Large intestine (tissue), 12 donors: ENCODE data around the gene EFCAB5. TPM values are rescaled to one million over a fixed set of nuclear protein-coding genes. Genes with fewer than 3 reads are reported as not detected.
"Not testable (repeated sequence)": the region's sequence is repeated elsewhere in the genome, so short reads cannot be mapped to it uniquely, and the experiment has no call there.

Experiments
- DNase-seq, 2 donors: peaks; one replicate each; pipeline versions ENCODE4 v3.0.0 to v3.0.0-alpha.2; 2013
- H3K27ac ChIP-seq: one replicate; pipeline ENCODE4 v1.5.1; 2013; ENCODE audit warnings: low read length
- H3K27me3 ChIP-seq: 2 replicates; pipeline ENCODE4 v1.6.1; 2013; ENCODE audit warnings: low read length; ENCODE audit not compliant: control insufficient read depth, insufficient read depth
- H3K36me3 ChIP-seq: 2 replicates; pipeline ENCODE4 v1.6.1; 2013; ENCODE audit warnings: low read length; ENCODE audit not compliant: control insufficient read depth, insufficient read depth
- H3K4me1 ChIP-seq: one replicate; pipeline ENCODE4 v1.6.1; 2013; ENCODE audit warnings: low read length; ENCODE audit not compliant: control insufficient read depth, insufficient read depth
- H3K4me3 ChIP-seq: one replicate; pipeline ENCODE4 v1.5.1; 2013; ENCODE audit warnings: low read length
- H3K9me3 ChIP-seq: one replicate; pipeline ENCODE4 v1.6.1; 2013; ENCODE audit warnings: mild to moderate bottlenecking, low read depth, low read length, moderate library complexity; ENCODE audit not compliant: control insufficient read depth
- WGBS: methylation state at CpG from one replicate; pipeline ENCODE4 v1.1.5; 2013; ENCODE audit warnings: low lambda C conversion rate; ENCODE audit not compliant: insufficient coverage; 5-methylcytosine and 5-hydroxymethylcytosine counted together
- long read RNA-seq, 11 donors: transcript quantifications; one replicate each; lab custom pipeline, GENCODE V29; 2026
- polyA plus RNA-seq: library from polyadenylated mRNA; unstranded; fragments of 120-200 nt; gene quantifications from one replicate; pipeline ENCODE4 v1.2.1, GENCODE V29; 2013

EFCAB5 gene
- 1.5 TPM for polyA plus RNA-seq
- long read RNA-seq, donor 1, result 0 reads
- long read RNA-seq, donor 2, result 0 reads
- long read RNA-seq, donor 3, result 0 reads
- long read RNA-seq, donor 4, result 0 reads
- long read RNA-seq, donor 5, result 0 reads
- long read RNA-seq, donor 6, result 0 reads
- long read RNA-seq, donor 7, partial matches to known transcripts, result 0 of 1 reads
- long read RNA-seq, donor 7, other reads (novel, unspliced or antisense), result 0 of 1 reads
- long read RNA-seq, donor 8, result 0 reads
- long read RNA-seq, donor 9, result 0 reads
- long read RNA-seq, donor 10, result 0 reads
- long read RNA-seq, donor 11, partial matches to known transcripts, result 0 of 1 reads
- long read RNA-seq, donor 11, other reads (novel, unspliced or antisense), result 0 of 1 reads

DNA sequence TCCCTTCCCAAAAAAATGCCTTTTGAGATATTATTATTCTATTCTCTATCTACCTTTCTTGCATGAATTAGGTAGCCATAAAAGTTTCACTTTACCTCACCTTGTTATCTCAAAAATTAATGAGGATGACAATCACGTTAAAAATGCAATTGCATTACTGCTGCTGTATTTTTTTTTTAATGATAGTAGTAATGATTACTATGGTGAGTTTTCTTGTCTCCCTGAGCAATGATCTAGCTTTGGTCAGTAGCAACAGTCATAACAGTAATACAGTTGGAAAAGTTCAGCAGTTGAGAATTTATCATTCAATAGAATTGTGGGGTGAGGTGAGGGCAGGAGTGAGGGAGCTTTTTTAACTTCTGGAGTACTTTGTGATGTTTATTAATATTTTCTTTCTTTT is at the start of gene EFCAB5:
EFCAB5 (plus strand) TSS at position 301 of the 400 bp plus-strand sequence. CDS start 163 bp downstream, outside the sequence.
- WGBS, result 29% methylated on average over 1 of the region's 1 CpG
- no peaks in the 10 kb centered on the region for H3K27me3 ChIP-seq
- H3K4me1 ChIP-seq, result no peaks in the 10 kb centered on the region
- H3K9me3 ChIP-seq, result no peaks in the 10 kb centered on the region
- no peak within 1 kb of the TSS for H3K4me3 ChIP-seq
- no peak for DNase-seq
- H3K27ac ChIP-seq, result no peak within 1 kb of the TSS
- H3K36me3 ChIP-seq, result no peaks in the 10 kb centered on the region

DNA sequence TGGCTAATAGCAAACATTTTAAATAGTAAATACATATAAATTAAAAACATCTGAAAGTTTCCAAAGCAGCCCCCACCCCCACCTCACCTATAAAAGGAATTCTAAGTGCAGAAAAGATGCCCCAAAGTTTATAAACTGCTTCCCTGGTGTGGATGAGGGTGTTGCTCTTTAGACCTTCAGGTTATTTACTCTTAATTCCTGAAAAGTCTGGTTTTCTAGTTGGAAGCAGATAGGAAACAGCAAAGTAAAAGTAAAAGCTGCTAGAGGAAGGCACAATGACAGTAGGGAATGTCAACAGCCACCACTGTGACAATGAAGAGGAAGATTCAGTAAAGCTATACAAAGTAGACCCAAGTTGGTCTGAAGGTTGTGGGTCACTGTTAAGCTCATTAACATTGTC is 49.2 kb upstream of the EFCAB5 start:
- Histone ChIP-seq H3K9me3 (no peaks in the 10 kb centered on the region), H3K4me3 (no peak overlapping the region), H3K27ac (no peak overlapping the region), H3K27me3 (no peaks in the 10 kb centered on the region), H3K36me3 (no peaks in the 10 kb centered on the region), H3K4me1 (no peaks in the 10 kb centered on the region)
- no peak for DNase-seq

DNA sequence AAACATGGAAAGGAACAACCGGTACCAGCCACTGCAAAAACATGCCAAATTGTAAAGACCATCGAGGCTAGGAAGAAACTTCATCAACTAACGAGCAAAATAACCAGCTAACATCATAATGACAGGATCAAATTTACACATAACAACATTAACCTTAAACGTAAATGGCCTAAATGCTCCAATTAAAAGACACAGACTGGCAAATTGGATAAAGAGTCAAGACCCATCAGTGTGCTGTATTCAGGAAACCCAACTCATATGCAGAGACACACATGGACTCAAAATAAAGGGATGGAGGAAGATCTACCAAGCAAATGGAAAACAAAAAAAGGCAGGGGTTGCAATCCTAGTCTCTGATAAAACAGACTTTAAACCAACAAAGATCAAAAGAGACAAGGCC is 44.3 kb upstream of the EFCAB5 start:
- H3K4me3 ChIP-seq, H3K27ac ChIP-seq, H3K4me1 ChIP-seq, H3K36me3 ChIP-seq, DNase-seq, H3K27me3 ChIP-seq, H3K9me3 ChIP-seq: not testable (repeated sequence)
- no CpG with 5 or more reads among the region's 4 CpGs for WGBS

DNA sequence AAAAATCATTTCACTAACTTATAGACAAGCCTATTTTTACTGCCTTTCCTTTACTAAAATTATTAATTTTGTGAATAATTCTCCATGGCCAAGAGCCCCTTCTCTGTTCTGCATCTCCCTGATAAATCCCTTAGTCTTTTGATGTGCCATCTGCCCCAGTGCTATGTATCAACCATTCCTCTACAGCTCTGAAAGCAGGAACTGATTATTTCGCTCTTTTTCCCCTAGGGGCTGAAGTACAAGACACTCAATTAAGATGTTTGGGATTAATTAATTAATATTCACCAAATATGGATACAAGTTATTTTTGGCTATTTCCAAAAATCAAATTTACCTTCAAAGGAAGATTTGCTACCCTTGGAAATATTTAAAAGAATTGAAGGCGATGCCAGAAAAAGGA is 38.0 kb upstream of the EFCAB5 start:
- Histone ChIP-seq H3K27ac (no peak overlapping the region), H3K4me3 (no peak overlapping the region), H3K36me3 (no peaks in the 10 kb centered on the region), H3K9me3 (peaks cover 15% of the 10 kb centered on the region), H3K27me3 (no peaks in the 10 kb centered on the region), H3K4me1 (no peaks in the 10 kb centered on the region)
- DNase-seq, result no peak
- WGBS, result 100% methylated on average over 2 of the region's 2 CpGs

DNA sequence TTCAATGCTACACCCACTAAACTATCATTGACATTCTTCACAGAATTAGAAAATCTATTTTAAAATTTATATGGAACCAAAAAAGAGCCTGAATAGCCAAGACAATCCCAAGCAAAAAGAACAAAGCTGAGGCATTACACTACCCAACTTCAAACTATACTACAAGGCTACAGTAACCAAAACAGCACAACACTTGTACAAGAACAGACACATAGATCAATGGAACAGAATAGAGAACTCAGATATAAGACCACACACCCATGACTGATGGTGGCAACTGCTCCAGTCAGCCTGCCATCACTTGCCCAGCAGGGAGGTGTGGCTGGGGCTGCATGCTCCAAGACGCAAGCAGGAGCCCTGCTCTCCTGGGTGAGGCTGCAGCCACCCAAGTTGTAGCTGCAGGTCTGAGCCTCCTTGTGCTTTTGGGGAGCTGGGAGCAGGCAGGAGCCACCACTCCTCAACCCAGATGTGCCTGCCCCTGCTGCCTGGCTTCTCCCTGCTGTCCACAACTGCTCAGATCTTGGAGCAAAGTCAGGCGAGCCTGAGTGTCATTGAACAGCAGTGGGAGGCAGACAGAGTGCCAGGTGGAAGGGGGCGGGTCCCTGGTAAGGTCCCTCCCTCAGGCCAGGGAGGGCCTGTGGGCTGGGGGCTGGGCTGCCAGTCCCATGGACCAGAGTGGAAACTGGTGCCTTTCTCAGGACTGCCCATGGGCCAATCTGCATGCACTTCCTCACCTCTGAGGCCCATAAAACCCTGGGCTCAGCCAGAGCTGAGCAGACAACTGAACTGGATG is 36.2 kb upstream of the EFCAB5 start:
- Histone ChIP-seq H3K9me3 (peaks cover 15% of the 10 kb centered on the region), H3K4me1 (no peaks in the 10 kb centered on the region), H3K27ac (no peak overlapping the region), H3K4me3 (no peak overlapping the region), H3K36me3 (no peaks in the 10 kb centered on the region), H3K27me3 (no peaks in the 10 kb centered on the region)
- no CpG with 5 or more reads among the region's 3 CpGs for WGBS
- no peak for DNase-seq

DNA sequence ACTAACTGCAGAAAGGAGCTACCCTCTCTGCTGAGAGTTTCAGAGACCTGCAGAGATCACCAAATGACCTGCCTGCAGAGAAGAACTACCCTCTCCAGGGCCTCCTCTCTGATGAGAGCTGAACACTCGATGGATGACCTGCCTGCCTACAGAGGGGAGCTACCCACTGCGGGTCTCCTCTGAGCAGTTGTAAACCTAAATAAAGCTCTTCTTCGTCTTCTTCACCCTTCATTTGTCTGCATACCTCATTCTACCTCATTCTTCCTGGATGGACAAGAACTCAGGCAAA is 35.6 kb upstream of the EFCAB5 start:
- DNase-seq, result no peak
- Histone ChIP-seq H3K9me3 (peaks cover 15% of the 10 kb centered on the region), H3K27me3 (no peaks in the 10 kb centered on the region), H3K4me3 (no peak overlapping the region), H3K27ac (no peak overlapping the region), H3K36me3 (no peaks in the 10 kb centered on the region), H3K4me1 (no peaks in the 10 kb centered on the region)
- no CpG with 5 or more reads among the region's 3 CpGs for WGBS

DNA sequence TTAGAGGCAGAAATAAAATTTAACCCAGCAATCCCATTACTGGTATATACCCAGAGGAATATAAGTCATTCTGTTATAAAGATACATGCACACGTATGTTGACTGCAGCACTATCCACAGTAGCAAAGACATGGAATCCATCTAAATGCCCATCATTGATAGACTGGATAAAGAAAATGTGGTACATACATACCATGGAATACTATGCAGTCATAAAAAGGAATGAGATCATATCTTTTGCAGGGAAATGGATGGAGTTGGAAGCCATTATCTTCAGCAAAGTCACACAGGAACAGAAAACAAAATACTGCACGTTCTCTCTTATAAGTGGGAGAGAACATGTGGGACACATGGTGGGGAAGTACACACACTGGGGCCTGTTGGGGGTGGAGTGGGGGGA is 34.5 kb upstream of the EFCAB5 start:
- Histone ChIP-seq H3K4me3 (no peak overlapping the region), H3K27ac (no peak overlapping the region), H3K9me3 (peaks cover 15% of the 10 kb centered on the region), H3K27me3 (no peaks in the 10 kb centered on the region), H3K4me1 (no peaks in the 10 kb centered on the region), H3K36me3 (no peaks in the 10 kb centered on the region)
- no CpG with 5 or more reads among the region's 2 CpGs for WGBS
- no peak for DNase-seq

DNA sequence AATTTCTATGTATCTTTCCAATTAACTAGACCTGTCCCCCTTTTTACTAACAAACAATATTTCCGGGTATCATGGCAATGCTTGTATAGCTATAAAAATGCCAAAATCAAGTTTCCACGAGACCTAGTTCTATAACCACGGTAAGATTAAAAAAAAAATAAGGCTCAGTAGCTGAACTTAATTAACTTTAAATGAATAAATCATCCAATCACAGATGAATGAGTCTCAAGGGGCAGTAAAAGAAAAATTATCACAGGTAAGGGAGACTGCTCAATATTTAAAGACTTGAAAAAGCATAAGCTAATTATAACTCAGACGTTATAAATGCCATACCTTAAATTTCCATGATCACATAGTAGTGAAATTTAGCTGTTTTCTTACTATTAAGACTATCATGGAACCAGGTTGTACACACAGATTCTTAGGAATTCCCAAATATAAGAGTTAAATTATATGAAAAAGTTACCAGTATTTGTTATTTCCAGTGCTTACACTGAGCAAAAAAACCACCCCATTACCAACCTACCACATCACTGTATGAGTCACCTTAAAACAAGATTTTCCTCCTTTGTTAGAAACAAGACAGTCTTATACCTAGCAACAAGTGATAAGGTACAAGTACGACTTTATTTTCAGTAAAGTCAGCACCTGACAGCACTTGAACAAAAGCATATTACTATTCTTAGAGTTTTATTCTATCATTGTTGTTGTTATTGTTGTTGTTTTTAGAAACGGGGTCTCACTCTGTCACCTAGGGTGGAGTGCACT is 32.0 kb upstream of the EFCAB5 start:
- no peak for DNase-seq
- Histone ChIP-seq H3K4me1 (no peaks in the 10 kb centered on the region), H3K27ac (no peak overlapping the region), H3K9me3 (peaks cover 15% of the 10 kb centered on the region), H3K27me3 (no peaks in the 10 kb centered on the region), H3K36me3 (no peaks in the 10 kb centered on the region), H3K4me3 (no peak overlapping the region)
- 96% methylated on average over 4 of the region's 6 CpGs for WGBS

DNA sequence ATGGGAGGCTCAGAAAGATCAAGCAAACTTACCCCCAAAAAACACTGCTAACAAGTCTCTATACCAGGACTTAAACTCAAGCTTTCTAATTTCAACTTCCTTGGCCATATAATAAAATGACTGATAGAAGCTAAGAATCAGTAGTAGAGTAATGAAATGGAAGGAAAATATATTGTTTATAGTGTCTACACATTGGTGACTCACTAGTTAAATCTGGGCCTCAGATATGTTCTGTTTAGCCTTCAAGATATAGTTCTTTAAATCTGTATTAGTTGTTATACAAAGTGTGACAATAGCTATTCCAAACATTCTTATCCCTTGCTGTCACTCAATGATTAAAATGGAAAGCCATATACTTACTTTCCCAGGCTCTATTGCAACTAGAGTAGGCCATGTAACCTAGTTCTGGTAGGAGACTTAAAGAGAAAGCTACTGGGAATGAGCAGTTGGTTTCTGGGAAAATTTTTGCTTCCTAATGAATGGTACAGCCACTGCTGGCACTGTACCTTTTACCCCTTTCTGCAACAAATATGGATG is 29.7 kb upstream of the EFCAB5 start:
- no peak overlapping the region for H3K4me3 ChIP-seq
- no peaks in the 10 kb centered on the region for H3K4me1 ChIP-seq
- no peak for DNase-seq
- H3K36me3 ChIP-seq, result no peaks in the 10 kb centered on the region
- no peaks in the 10 kb centered on the region for H3K27me3 ChIP-seq
- no peak overlapping the region for H3K27ac ChIP-seq
- H3K9me3 ChIP-seq, result no peaks in the 10 kb centered on the region

DNA sequence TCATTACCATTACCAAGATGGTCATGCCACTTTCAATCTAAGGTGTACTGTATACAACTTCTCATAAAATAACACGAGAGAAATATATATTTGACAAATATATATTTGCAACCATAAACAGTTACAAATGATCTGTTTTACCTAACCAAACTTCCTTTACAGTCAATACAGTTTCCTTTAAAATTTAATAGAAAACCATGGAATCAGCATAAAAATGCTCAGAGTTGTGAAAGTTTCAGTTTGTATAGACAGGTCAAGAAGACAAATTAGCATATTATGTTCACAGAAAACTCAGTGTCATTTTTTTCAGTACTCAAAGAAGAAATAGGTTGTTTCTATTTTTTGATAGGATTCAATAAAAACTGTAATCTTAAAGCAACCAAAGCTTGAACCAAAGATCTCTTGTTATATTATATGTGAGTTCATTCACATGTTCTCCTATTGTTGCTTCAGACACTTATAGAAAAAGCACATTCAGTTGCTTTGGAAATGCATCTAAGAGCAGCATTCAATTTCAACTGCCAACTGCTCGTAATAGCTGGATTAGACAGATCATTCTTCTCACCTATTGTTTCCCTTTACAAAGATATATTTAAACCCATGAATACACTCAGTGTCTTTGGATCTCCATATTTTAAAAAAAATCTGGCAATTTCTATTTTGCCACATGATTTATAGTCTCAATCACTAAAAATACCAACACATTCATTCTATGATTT is 26.5 kb upstream of the EFCAB5 start:
- Histone ChIP-seq H3K4me1 (no peaks in the 10 kb centered on the region), H3K27me3 (no peaks in the 10 kb centered on the region), H3K4me3 (no peak overlapping the region), H3K36me3 (no peaks in the 10 kb centered on the region), H3K27ac (no peak overlapping the region), H3K9me3 (no peaks in the 10 kb centered on the region)
- DNase-seq, result no peak
- WGBS, result 86% methylated on average over 2 of the region's 2 CpGs
